CD8-positive, alpha-beta memory T cell (primary cell): ENCODE results near the gene KANSL2. TPM values are rescaled to one million over a fixed set of nuclear protein-coding genes. Genes with fewer than 3 reads are reported as not detected.

ENCODE experiments used
- CTCF ChIA-PET: fragments of 350-600 bp; sonication (Branson Sonifier 250); formaldehyde crosslinking; loops from one replicate; lab custom pipeline; 2021; ENCODE audit warnings: antibody characterized with exemption; lab: Charles Lee
- POLR2A ChIA-PET: fragments of 350-600 bp; sonication (Branson Sonifier 250); formaldehyde crosslinking; loops from one replicate; lab custom pipeline; 2021; ENCODE audit warnings: antibody characterized with exemption; lab: Charles Lee
- DNase-seq, 5 donors: peaks; one replicate each; pipeline versions ENCODE4 v3.0.0 to v3.0.0-alpha.2; 2020 to 2022; ENCODE audit warnings: mixed read lengths in 1 of 5
- H3K27ac ChIP-seq: one replicate; pipeline ENCODE4 v1.7.0; 2013; ENCODE audit warnings: low read depth, mild to moderate bottlenecking, low read length, moderate library complexity
- H3K27me3 ChIP-seq: 2 replicates; pipeline ENCODE4 v1.7.0; 2013; ENCODE audit warnings: low read length, mild to moderate bottlenecking; ENCODE audit not compliant: insufficient read depth, poor library complexity, severe bottlenecking
- H3K36me3 ChIP-seq: 2 replicates; pipeline ENCODE4 v1.7.0; 2013; ENCODE audit warnings: mild to moderate bottlenecking, low read length, moderate library complexity; ENCODE audit not compliant: insufficient read depth
- H3K4me1 ChIP-seq: 2 replicates; pipeline ENCODE4 v1.7.0; 2013; ENCODE audit warnings: mild to moderate bottlenecking, low read length, moderate library complexity; ENCODE audit not compliant: insufficient read depth
- H3K4me3 ChIP-seq: 2 replicates; pipeline ENCODE4 v1.7.0; 2013; ENCODE audit warnings: mild to moderate bottlenecking, low read length
- H3K9me3 ChIP-seq: 2 replicates; pipeline ENCODE4 v1.7.0; 2013; ENCODE audit warnings: mild to moderate bottlenecking, low read length
- H3K27ac Mint-ChIP-seq, 8 donors: one replicate each; pipeline ENCODE4 v1.8.0; 2020 to 2021; ENCODE audit warnings: mixed read lengths in 8 of 8, mild to moderate bottlenecking in 6 of 8, inconsistent platforms in 3 of 8, moderate library complexity in 3 of 8
- H3K27me3 Mint-ChIP-seq, 2 donors: one replicate each; pipeline ENCODE4 v1.8.0; 2020 to 2021; ENCODE audit warnings: mixed read lengths in 2 of 2, mild to moderate bottlenecking in 1 of 2, moderate library complexity in 1 of 2
- H3K36me3 Mint-ChIP-seq, 3 donors: one replicate each; pipeline ENCODE4 v1.8.0; 2020 to 2021; ENCODE audit warnings: mixed read lengths in 3 of 3, inconsistent platforms in 1 of 3, mild to moderate bottlenecking in 1 of 3
- H3K4me1 Mint-ChIP-seq, 3 donors: one replicate each; pipeline ENCODE4 v1.8.0; 2020 to 2021; ENCODE audit warnings: mixed read lengths in 3 of 3, inconsistent platforms in 1 of 3, mild to moderate bottlenecking in 1 of 3
- H3K4me3 Mint-ChIP-seq, 7 donors: one replicate each; pipeline ENCODE4 v1.8.0; 2020 to 2021; ENCODE audit warnings: mixed read lengths in 7 of 7, mild to moderate bottlenecking in 6 of 7, moderate library complexity in 4 of 7, inconsistent platforms in 2 of 7
- H3K9me3 Mint-ChIP-seq, 5 donors: one replicate each; pipeline ENCODE4 v1.8.0; 2020 to 2022; ENCODE audit warnings: mixed read lengths in 5 of 5, mild to moderate bottlenecking in 3 of 5, moderate library complexity in 2 of 5, inconsistent platforms in 1 of 5
- polyA plus RNA-seq: library from polyadenylated mRNA; unstranded; fragments of 300-500 nt; fragmentation: Illumina TruSeq; gene quantifications from one replicate; pipeline ENCODE4 v1.2.3, GENCODE V29; 2021
- total RNA-seq, 2 experiments: library from RNA; stranded (reverse); gene quantifications; one replicate each; pipeline ENCODE4 v1.2.3, GENCODE V29; 2021

KANSL2 gene
- total and polyA plus RNA-seq, 3 experiments from 2014 or later: 34.3 to 60.3 (median 58.7) TPM

DNA sequence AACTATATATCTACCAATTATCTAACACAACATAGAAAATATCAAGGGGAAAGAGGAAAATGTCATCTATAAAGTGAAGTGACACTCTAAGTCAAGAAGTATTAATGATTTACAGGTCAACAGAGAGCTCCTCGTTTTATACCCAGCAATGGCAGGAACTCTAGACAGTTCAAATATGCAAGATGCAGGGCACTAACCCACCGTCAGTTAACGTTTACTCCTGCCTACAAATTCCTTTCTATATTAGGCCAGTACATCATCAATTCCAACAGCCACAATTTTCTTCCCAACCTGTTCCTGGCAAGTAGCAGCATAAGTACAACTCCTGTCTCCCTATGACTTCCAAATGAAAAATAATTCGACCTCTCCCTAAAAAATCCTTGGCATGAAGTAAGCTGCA lies 9.0 kb upstream of the KANSL2 start:
- DNase-seq: no peak
- no peaks in the 10 kb centered on the region for H3K4me1 ChIP-seq
- H3K27ac Mint-ChIP-seq: peak overlapping the region in 1 of 8 donors; percentile 7
- H3K9me3 Mint-ChIP-seq: no peaks in the 10 kb centered on the region
- no peaks in the 10 kb centered on the region for H3K27me3 Mint-ChIP-seq
- peaks cover 0 to 83% (median 23%) of the 10 kb centered on the region in 3 donors for H3K36me3 Mint-ChIP-seq
- H3K9me3 ChIP-seq: no peaks in the 10 kb centered on the region
- H3K27me3 ChIP-seq: no peaks in the 10 kb centered on the region
- H3K27ac ChIP-seq: no peak overlapping the region
- H3K4me3 ChIP-seq: no peak overlapping the region
- H3K4me3 Mint-ChIP-seq: peak overlapping the region in 1 of 7 donors; percentile 5
- CTCF ChIA-PET: interaction anchor here (0.9 kb wide), 1 partner anchor 27 kb away, joined by 3 read pairs; no protein-coding TSS in a partner anchor
- peaks cover 16 to 33% (median 29%) of the 10 kb centered on the region in 3 donors for H3K4me1 Mint-ChIP-seq
- peaks cover 26% of the 10 kb centered on the region for H3K36me3 ChIP-seq
- POLR2A ChIA-PET: no interaction called here

- ChIA-PET POLR2A (interaction anchor here (0.6 kb wide), 1 partner anchor 17 kb away, joined by 3 read pairs; no protein-coding TSS in a partner anchor), CTCF (no interaction called here)
- H3K27me3 ChIP-seq: no peaks in the 10 kb centered on the region
- Mint-ChIP-seq H3K27me3 (no peaks in the 10 kb centered on the region), H3K36me3 (peaks cover 0 to 77% (median 18%) of the 10 kb centered on the region in 3 donors), H3K9me3 (no peaks in the 10 kb centered on the region), H3K4me3 (no peak overlapping the region), H3K4me1 (peaks cover 14 to 29% (median 24%) of the 10 kb centered on the region in 3 donors), H3K27ac (no peak overlapping the region)
- no peak overlapping the region for H3K4me3 ChIP-seq
- no peak overlapping the region for H3K27ac ChIP-seq
- H3K9me3 ChIP-seq: no peaks in the 10 kb centered on the region
- DNase-seq: no peak
- H3K4me1 ChIP-seq: no peaks in the 10 kb centered on the region
- H3K36me3 ChIP-seq: peaks cover 24% of the 10 kb centered on the region
Observed at GRCh38 chr12:48690436-48690835, 8.4 kb upstream of the KANSL2 start.

- Mint-ChIP-seq H3K27me3 (no peaks in the 10 kb centered on the region), H3K27ac (peak overlapping the region in 4 of 8 donors; percentile 18 to 93 (median 40)), H3K9me3 (no peaks in the 10 kb centered on the region), H3K4me3 (no peak overlapping the region), H3K36me3 (peaks cover 0 to 62% (median 15%) of the 10 kb centered on the region in 3 donors), H3K4me1 (peaks cover 16 to 27% (median 22%) of the 10 kb centered on the region in 3 donors)
- H3K27me3 ChIP-seq: no peaks in the 10 kb centered on the region
- no peak for DNase-seq
- no peak overlapping the region for H3K27ac ChIP-seq
- H3K36me3 ChIP-seq: peaks cover 14% of the 10 kb centered on the region
- H3K9me3 ChIP-seq: no peaks in the 10 kb centered on the region
- no peaks in the 10 kb centered on the region for H3K4me1 ChIP-seq
- ChIA-PET CTCF (no interaction called here), POLR2A (interaction anchor here (0.8 kb wide), 1 partner anchor 17 kb away, joined by 5 read pairs; no protein-coding TSS in a partner anchor)
- no peak overlapping the region for H3K4me3 ChIP-seq
Observed at GRCh38 chr12:48688836-48689235, 6.8 kb upstream of the KANSL2 start.

- DNase-seq: no peak
- Histone ChIP-seq H3K9me3 (no peaks in the 10 kb centered on the region), H3K4me3 (no peak overlapping the region), H3K36me3 (peaks cover 2% of the 10 kb centered on the region), H3K27me3 (no peaks in the 10 kb centered on the region), H3K27ac (no peak overlapping the region), H3K4me1 (no peaks in the 10 kb centered on the region)
- no peak overlapping the region for H3K4me3 Mint-ChIP-seq
- H3K4me1 Mint-ChIP-seq: peaks cover 17 to 29% (median 26%) of the 10 kb centered on the region in 3 donors
- POLR2A ChIA-PET: no interaction called here
- no peaks in the 10 kb centered on the region for H3K27me3 Mint-ChIP-seq
- CTCF ChIA-PET: interaction anchor here (0.6 kb wide), 1 partner anchor 13 kb away, joined by 3 read pairs; no protein-coding TSS in a partner anchor
- H3K36me3 Mint-ChIP-seq: peaks cover 0 to 50% (median 7%) of the 10 kb centered on the region in 3 donors
- peak overlapping the region in 3 of 8 donors; percentile 8 to 25 (median 9) for H3K27ac Mint-ChIP-seq
- H3K9me3 Mint-ChIP-seq: no peaks in the 10 kb centered on the region
Observed at GRCh38 chr12:48687592-48687991, 5.6 kb upstream of the KANSL2 start.

- H3K27ac Mint-ChIP-seq: peak overlapping the region in 4 of 8 donors; percentile 8 to 64 (median 51)
- H3K9me3 ChIP-seq: no peaks in the 10 kb centered on the region
- no peak overlapping the region for H3K4me3 Mint-ChIP-seq
- POLR2A ChIA-PET: no interaction called here
- peaks cover 18 to 36% (median 32%) of the 10 kb centered on the region in 3 donors for H3K4me1 Mint-ChIP-seq
- no peaks in the 10 kb centered on the region for H3K27me3 ChIP-seq
- H3K4me3 ChIP-seq: no peak overlapping the region
- no peak overlapping the region for H3K27ac ChIP-seq
- CTCF ChIA-PET: interaction anchor here (0.6 kb wide), 1 partner anchor 12 kb away, joined by 3 read pairs; no protein-coding TSS in a partner anchor
- no peaks in the 10 kb centered on the region for H3K9me3 Mint-ChIP-seq
- H3K36me3 ChIP-seq: no peaks in the 10 kb centered on the region
- no peaks in the 10 kb centered on the region for H3K27me3 Mint-ChIP-seq
- peaks cover 0 to 46% (median 7%) of the 10 kb centered on the region in 3 donors for H3K36me3 Mint-ChIP-seq
- no peaks in the 10 kb centered on the region for H3K4me1 ChIP-seq
- no peak for DNase-seq
Observed at GRCh38 chr12:48686615-48687334, 4.7 kb upstream of the KANSL2 start.

DNA sequence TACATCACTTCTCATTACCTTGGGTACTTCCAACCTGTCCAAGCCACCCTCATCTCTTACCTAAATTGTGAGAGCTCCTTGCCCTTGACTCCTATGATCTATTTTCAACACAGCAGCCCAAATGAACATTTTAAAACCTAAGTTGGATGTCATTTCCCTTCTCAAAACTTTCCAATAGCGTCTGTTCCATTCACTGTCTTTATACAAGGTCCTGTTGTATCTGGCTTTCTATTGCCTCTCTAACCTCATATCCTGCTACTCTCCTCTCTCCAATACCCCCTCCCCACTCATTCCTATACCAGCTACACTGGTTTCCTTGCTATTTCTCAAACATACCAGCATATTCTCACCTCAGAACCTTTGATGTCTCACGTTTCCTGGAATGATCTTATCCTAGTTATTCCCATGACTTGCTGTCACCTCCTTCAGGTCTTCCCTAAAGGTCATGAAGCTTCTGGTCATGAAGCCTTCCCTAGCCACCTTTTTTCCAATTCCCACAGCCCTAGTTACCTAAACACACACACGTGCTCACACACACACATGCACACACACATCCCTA lies 4.1 kb upstream of the KANSL2 start:
- Mint-ChIP-seq H3K4me1 (peaks cover 22 to 38% (median 36%) of the 10 kb centered on the region in 3 donors), H3K27me3 (no peaks in the 10 kb centered on the region), H3K9me3 (no peaks in the 10 kb centered on the region), H3K36me3 (peaks cover 0 to 47% (median 5%) of the 10 kb centered on the region in 3 donors), H3K4me3 (peak overlapping the region in 1 of 7 donors; percentile 58), H3K27ac (peak overlapping the region in 5 of 8 donors; percentile 8 to 64 (median 31))
- no peak for DNase-seq
- ChIA-PET CTCF (no interaction called here), POLR2A (interaction anchor here (0.6 kb wide), 1 partner anchor 13 kb away, joined by 4 read pairs; no protein-coding TSS in a partner anchor)
- H3K9me3 ChIP-seq: no peaks in the 10 kb centered on the region
- no peak overlapping the region for H3K27ac ChIP-seq
- H3K36me3 ChIP-seq: no peaks in the 10 kb centered on the region
- H3K27me3 ChIP-seq: no peaks in the 10 kb centered on the region
- peaks cover 2% of the 10 kb centered on the region for H3K4me1 ChIP-seq
- no peak overlapping the region for H3K4me3 ChIP-seq

GRCh38 chr12:48683534-48683933 lies 1.5 kb upstream of the KANSL2 start:
- Mint-ChIP-seq H3K9me3 (no peaks in the 10 kb centered on the region), H3K27ac (no peak overlapping the region), H3K36me3 (peaks cover 0 to 44% (median 7%) of the 10 kb centered on the region in 3 donors), H3K4me1 (peaks cover 36 to 45% (median 43%) of the 10 kb centered on the region in 3 donors), H3K27me3 (no peaks in the 10 kb centered on the region), H3K4me3 (peak overlapping the region; percentile 8 to 98 (median 49))
- H3K36me3 ChIP-seq: peaks cover 9% of the 10 kb centered on the region
- H3K9me3 ChIP-seq: no peaks in the 10 kb centered on the region
- H3K4me1 ChIP-seq: peaks cover 27% of the 10 kb centered on the region
- no peak overlapping the region for H3K27ac ChIP-seq
- POLR2A ChIA-PET: interaction anchor here (0.6 to 2.0 kb wide), 2 partner anchors 13 to 33 kb away, joined by 6 to 11 read pairs; partner anchors contain the start of gene CCNT1
- no peak overlapping the region for H3K4me3 ChIP-seq
- no peaks in the 10 kb centered on the region for H3K27me3 ChIP-seq
- CTCF ChIA-PET: no interaction called here
- DNase-seq: no peak
